Measurements from ENCODE around the gene CDKL1.
"Not testable (repeated sequence)": the region's sequence is repeated elsewhere in the genome, so short reads cannot be mapped to it uniquely, and the experiment has no call there.

CDKL1 gene

GRCh38 chr14:50331596-50331995, 65.1 kb downstream of the CDKL1 start:
- DNase-seq (ENCODE audit: low spot score), result no peak

GRCh38 chr14:50321009-50321660, 75.5 kb downstream of the CDKL1 start:
- peak; percentile 94 for DNase-seq (ENCODE audit: low spot score)

GRCh38 chr14:50320283-50320682, 76.4 kb downstream of the CDKL1 start:
- DNase-seq (ENCODE audit: low spot score), result peak; percentile 41

GRCh38 chr14:50319721-50320120, 77.0 kb downstream of the CDKL1 start:
- DNase-seq (ENCODE audit: low spot score), result no peak

GRCh38 chr14:50319293-50319692, 77.4 kb downstream of the CDKL1 start:
- DNase-seq (ENCODE audit: low spot score), result no peak

GRCh38 chr14:50318031-50318626, 78.6 kb downstream of the CDKL1 start:
- peak; percentile 47 for DNase-seq (ENCODE audit: low spot score)

GRCh38 chr14:50314098-50314497, 82.6 kb downstream of the CDKL1 start:
- not testable (repeated sequence) for DNase-seq (ENCODE audit: low spot score)

GRCh38 chr14:50312734-50313054, 84.0 kb downstream of the CDKL1 start:
- DNase-seq (ENCODE audit: low spot score), result no peak

- DNase-seq (ENCODE audit: low spot score), result peak; percentile 97
Measured at GRCh38 chr14:50311972-50312733, 84.5 kb downstream of the CDKL1 start, which contains the start of the genes DMAC2L and L2HGDH. Gene DMAC2L, plus strand, starts transcription at chr14:50312324. Its CDS starts 9,164 bp downstream, at chr14:50321488. Gene L2HGDH, minus strand, starts transcription at chr14:50312229. Its CDS starts 79 bp downstream, at chr14:50312150.

- DNase-seq (ENCODE audit: low spot score), result peak; percentile 3
Measured at GRCh38 chr14:50311337-50311971, 85.2 kb downstream of the CDKL1 start.

- no peak for DNase-seq (ENCODE audit: low spot score)
Measured at GRCh38 chr14:50310445-50310844, 86.2 kb downstream of the CDKL1 start.

- no peak for DNase-seq (ENCODE audit: low spot score)
Measured at GRCh38 chr14:50308363-50308915, 88.2 kb downstream of the CDKL1 start.

- peak; percentile 13 for DNase-seq (ENCODE audit: low spot score)
Measured at GRCh38 chr14:50303744-50304471, 92.8 kb downstream of the CDKL1 start.

- no peak for DNase-seq (ENCODE audit: low spot score)
Measured at GRCh38 chr14:50301914-50302313, 94.8 kb downstream of the CDKL1 start.

- no peak for DNase-seq (ENCODE audit: low spot score)
Measured at GRCh38 chr14:50299585-50299984, 97.1 kb downstream of the CDKL1 start.

- DNase-seq (ENCODE audit: low spot score), result no peak
Measured at GRCh38 chr14:50290306-50290705, 106.4 kb downstream of the CDKL1 start.

GRCh38 chr14:50288146-50288545, 108.5 kb downstream of the CDKL1 start:
- DNase-seq (ENCODE audit: low spot score), result no peak

GRCh38 chr14:50285861-50286260, 110.8 kb downstream of the CDKL1 start:
- no peak for DNase-seq (ENCODE audit: low spot score)
